Fibroblast of lung (primary cell): Measurements from ENCODE around the gene PRKAB2. TPM values are rescaled to one million over a fixed set of nuclear protein-coding genes. Genes with fewer than 3 reads are reported as not detected.

Experiments used
- DNase-seq, 2 donors: peaks; one replicate each; pipeline versions ENCODE4 v3.0.0 to v3.0.0-alpha.2; 2010; ENCODE audit warnings: low read depth in 2 of 2
- H2AFZ ChIP-seq: 2 replicates; pipeline ENCODE4 v1.5.1; 2012; ENCODE audit warnings: low read length, control low read depth, inconsistent platforms
- H3K27ac ChIP-seq: 2 replicates; pipeline ENCODE4 v1.5.1; 2011; ENCODE audit warnings: low read length, control low read depth; ENCODE audit not compliant: insufficient read depth
- H3K27me3 ChIP-seq: 2 replicates; pipeline ENCODE4 v1.5.1; 2011; ENCODE audit warnings: mild to moderate bottlenecking, low read length; ENCODE audit not compliant: control insufficient read depth, insufficient read depth
- H3K36me3 ChIP-seq: 2 replicates; pipeline ENCODE4 v1.5.1; 2011; ENCODE audit warnings: low read length; ENCODE audit not compliant: control insufficient read depth, insufficient read depth
- H3K4me1 ChIP-seq: 2 replicates; pipeline ENCODE4 v1.5.1; 2011; ENCODE audit warnings: low read length; ENCODE audit not compliant: control insufficient read depth, insufficient read depth; ENCODE audit errors: extremely low read depth
- H3K4me2 ChIP-seq: 2 replicates; pipeline ENCODE4 v1.5.1; 2011; ENCODE audit warnings: low read length, control low read depth; ENCODE audit not compliant: insufficient read depth; ENCODE audit errors: extremely low read depth
- H3K4me3 ChIP-seq, 4 experiments: fragments of 200-600 bp in 1 of 4; sonication (generic) in 1 of 4; replicated peaks in 1 of 4; 2 replicates each; pipeline ENCODE4 v1.5.1; 2011 to 2016; ENCODE audit warnings: low read length in 4 of 4, low read depth in 3 of 4, mild to moderate bottlenecking in 3 of 4, control low read depth in 2 of 4, inconsistent platforms in 1 of 4, mixed read lengths in 1 of 4; ENCODE audit not compliant: insufficient read depth in 1 of 4; ENCODE audit errors: control extremely low read depth in 1 of 4
- H3K79me2 ChIP-seq: 2 replicates; pipeline ENCODE4 v1.5.1; 2012; ENCODE audit warnings: mild to moderate bottlenecking, low read length, inconsistent platforms; ENCODE audit not compliant: control insufficient read depth, insufficient read depth
- H3K9ac ChIP-seq: 2 replicates; pipeline ENCODE4 v1.5.1; 2011; ENCODE audit warnings: mild to moderate bottlenecking, low read length, control low read depth; ENCODE audit not compliant: insufficient read depth
- H3K9me3 ChIP-seq: 2 replicates; pipeline ENCODE4 v1.5.1; 2012; ENCODE audit warnings: low read depth, low read length; ENCODE audit not compliant: control insufficient read depth, insufficient read depth
- H4K20me1 ChIP-seq: 2 replicates; pipeline ENCODE4 v1.5.1; 2011; ENCODE audit warnings: low read length; ENCODE audit not compliant: control insufficient read depth, insufficient read depth; ENCODE audit errors: extremely low read depth
- EZH2 ChIP-seq: IDR thresholded peaks from 2 replicates; pipeline ENCODE4 v1.5.1; 2012; ENCODE audit warnings: low read length, control low read depth, mild to moderate bottlenecking; ENCODE audit errors: missing control alignments
- polyA plus RNA-seq, 2 donors: library from polyadenylated mRNA; depleted of rRNA in 1 of 2; stranded (reverse) in 1 of 2; unstranded in 1 of 2; fragments of >200 nt; gene quantifications; 2 replicates each; pipeline ENCODE4 v1.2.1, GENCODE V29; 2011 to 2012; ENCODE audit warnings: missing spikeins in 1 of 2
- total RNA-seq: library from RNA; depleted of rRNA; stranded (reverse); fragments of >200 nt; gene quantifications from 2 replicates; pipeline ENCODE4 v1.2.1, GENCODE V29; 2014
- TF ChIP-seq, protein P1 (sequence below), 2 donors: IDR thresholded peaks in 1 of 2; conservative IDR thresholded peaks in 1 of 2; 1 replicate in 1 of 2; 2 replicates in 1 of 2; pipeline ENCODE4 v1.5.1; 2011 to 2012; ENCODE audit warnings: low read length in 2 of 2, control low read depth in 1 of 2, inconsistent platforms in 1 of 2, low read depth in 1 of 2, mild to moderate bottlenecking in 1 of 2

PRKAB2 gene
- total and polyA plus RNA-seq, 2 donors (not counting 1 experiment from before 2014, with no cell fraction given): 22.0 to 23.8 TPM

DNA sequence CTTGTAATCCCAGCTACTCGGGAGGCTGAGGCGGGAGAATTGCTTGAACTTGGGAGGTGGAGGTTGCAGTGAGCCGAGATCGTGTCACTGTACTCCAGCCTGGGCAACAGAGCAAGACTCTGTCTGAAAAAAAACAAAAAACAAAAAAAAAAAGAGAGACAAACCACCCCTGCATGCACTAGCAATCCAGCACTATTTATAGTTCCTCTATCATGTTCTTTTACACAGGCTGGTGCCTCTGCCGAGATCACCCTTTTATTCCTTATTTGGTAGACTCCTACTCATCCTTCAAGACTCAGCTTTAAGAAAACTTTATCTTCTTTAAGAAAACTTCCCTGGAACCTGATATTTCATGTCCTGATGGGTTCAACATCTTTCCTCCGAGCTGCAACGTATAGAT, 42.1 kb upstream of the PRKAB2 start:
- H3K9ac ChIP-seq: no peak overlapping the region
- no peaks in the 10 kb centered on the region for H3K79me2 ChIP-seq
- H3K27me3 ChIP-seq: no peaks in the 10 kb centered on the region
- H3K9me3 ChIP-seq: no peaks in the 10 kb centered on the region
- no peaks in the 10 kb centered on the region for H3K4me1 ChIP-seq
- H3K36me3 ChIP-seq: no peaks in the 10 kb centered on the region
- no peak overlapping the region for H3K4me3 ChIP-seq
- no peak for DNase-seq
- H4K20me1 ChIP-seq: no peaks in the 10 kb centered on the region
- no peak overlapping the region for H2AFZ ChIP-seq
- TF ChIP-seq, protein P1, sequence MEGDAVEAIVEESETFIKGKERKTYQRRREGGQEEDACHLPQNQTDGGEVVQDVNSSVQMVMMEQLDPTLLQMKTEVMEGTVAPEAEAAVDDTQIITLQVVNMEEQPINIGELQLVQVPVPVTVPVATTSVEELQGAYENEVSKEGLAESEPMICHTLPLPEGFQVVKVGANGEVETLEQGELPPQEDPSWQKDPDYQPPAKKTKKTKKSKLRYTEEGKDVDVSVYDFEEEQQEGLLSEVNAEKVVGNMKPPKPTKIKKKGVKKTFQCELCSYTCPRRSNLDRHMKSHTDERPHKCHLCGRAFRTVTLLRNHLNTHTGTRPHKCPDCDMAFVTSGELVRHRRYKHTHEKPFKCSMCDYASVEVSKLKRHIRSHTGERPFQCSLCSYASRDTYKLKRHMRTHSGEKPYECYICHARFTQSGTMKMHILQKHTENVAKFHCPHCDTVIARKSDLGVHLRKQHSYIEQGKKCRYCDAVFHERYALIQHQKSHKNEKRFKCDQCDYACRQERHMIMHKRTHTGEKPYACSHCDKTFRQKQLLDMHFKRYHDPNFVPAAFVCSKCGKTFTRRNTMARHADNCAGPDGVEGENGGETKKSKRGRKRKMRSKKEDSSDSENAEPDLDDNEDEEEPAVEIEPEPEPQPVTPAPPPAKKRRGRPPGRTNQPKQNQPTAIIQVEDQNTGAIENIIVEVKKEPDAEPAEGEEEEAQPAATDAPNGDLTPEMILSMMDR (conservative IDR thresholded peaks at IDR 0.05 in 1 of 2, IDR thresholded peaks at IDR 0.05 in 1 of 2; ENCODE audit: low read depth in 1 of 2, low read length in 2 of 2): no peak
- TF ChIP-seq EZH2: no peak
- H3K27ac ChIP-seq: no peak overlapping the region
- no peak overlapping the region for H3K4me2 ChIP-seq

DNA sequence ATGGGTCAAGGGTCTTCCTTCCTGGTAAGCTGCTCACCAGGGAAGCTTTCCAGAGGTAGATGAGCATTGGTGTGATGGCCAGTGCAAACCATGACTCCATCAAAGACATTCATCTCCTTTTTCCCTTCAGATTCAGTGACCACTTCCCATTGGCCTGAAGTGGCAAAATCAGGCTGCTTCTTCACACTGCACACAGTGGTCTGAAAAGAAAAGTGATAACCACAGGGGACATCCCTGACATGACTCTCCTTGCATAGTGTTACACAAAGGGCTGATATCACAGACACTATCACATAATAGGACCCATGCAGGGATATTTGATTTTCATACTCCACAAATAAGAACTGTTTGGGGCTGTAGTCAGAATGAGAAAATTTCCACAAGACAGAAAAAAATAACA, 41.0 kb upstream of the PRKAB2 start:
- Histone ChIP-seq H4K20me1 (no peaks in the 10 kb centered on the region), H3K27ac (no peak overlapping the region), H3K4me3 (no peak overlapping the region), H3K36me3 (no peaks in the 10 kb centered on the region), H3K79me2 (no peaks in the 10 kb centered on the region), H3K9me3 (no peaks in the 10 kb centered on the region), H3K4me1 (no peaks in the 10 kb centered on the region), H3K9ac (no peak overlapping the region), H3K4me2 (no peak overlapping the region), H3K27me3 (no peaks in the 10 kb centered on the region), H2AFZ (no peak overlapping the region)
- no peak for DNase-seq
- TF ChIP-seq EZH2: no peak
- TF ChIP-seq, protein P1 (conservative IDR thresholded peaks at IDR 0.05 in 1 of 2, IDR thresholded peaks at IDR 0.05 in 1 of 2; ENCODE audit: low read depth in 1 of 2, low read length in 2 of 2): no peak

DNA sequence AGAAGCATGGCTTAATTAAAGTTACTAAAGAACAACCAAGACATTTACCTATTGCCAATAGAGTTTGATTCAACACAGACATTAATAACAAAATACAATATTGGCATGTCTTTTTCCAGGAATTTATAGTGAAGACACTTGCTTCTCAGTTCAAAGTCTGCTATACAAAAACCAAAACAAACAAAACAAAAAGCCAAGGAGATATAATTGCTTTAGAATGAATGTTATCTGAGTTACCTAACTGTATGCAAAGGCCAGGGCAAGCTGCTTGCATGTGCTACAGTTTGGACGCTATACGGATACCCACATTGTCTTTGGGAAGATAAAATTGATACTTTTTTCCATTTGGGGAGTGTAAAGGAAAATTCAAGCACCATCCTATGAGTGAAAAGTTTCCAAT, 39.3 kb upstream of the PRKAB2 start:
- no peaks in the 10 kb centered on the region for H3K36me3 ChIP-seq
- H3K4me2 ChIP-seq: no peak overlapping the region
- no peaks in the 10 kb centered on the region for H3K27me3 ChIP-seq
- H3K27ac ChIP-seq: no peak overlapping the region
- TF ChIP-seq EZH2: no peak
- TF ChIP-seq, protein P1 (conservative IDR thresholded peaks at IDR 0.05 in 1 of 2, IDR thresholded peaks at IDR 0.05 in 1 of 2; ENCODE audit: low read depth in 1 of 2, low read length in 2 of 2): no peak
- H3K4me3 ChIP-seq: no peak overlapping the region
- H2AFZ ChIP-seq: no peak overlapping the region
- H4K20me1 ChIP-seq: no peaks in the 10 kb centered on the region
- H3K4me1 ChIP-seq: no peaks in the 10 kb centered on the region
- no peak overlapping the region for H3K9ac ChIP-seq
- no peaks in the 10 kb centered on the region for H3K9me3 ChIP-seq
- DNase-seq: no peak
- H3K79me2 ChIP-seq: no peaks in the 10 kb centered on the region
